GM19043 (cell line): ENCODE data around the gene RFX7.

Experiments
- ATAC-seq: cut with Tn5 transposase; IDR thresholded peaks from one replicate; pipeline ENCODE4 v1.9.1; 2021; ENCODE audit warnings: low read depth; ENCODE audit not compliant: unreplicated experiment

Gene RFX7

DNA sequence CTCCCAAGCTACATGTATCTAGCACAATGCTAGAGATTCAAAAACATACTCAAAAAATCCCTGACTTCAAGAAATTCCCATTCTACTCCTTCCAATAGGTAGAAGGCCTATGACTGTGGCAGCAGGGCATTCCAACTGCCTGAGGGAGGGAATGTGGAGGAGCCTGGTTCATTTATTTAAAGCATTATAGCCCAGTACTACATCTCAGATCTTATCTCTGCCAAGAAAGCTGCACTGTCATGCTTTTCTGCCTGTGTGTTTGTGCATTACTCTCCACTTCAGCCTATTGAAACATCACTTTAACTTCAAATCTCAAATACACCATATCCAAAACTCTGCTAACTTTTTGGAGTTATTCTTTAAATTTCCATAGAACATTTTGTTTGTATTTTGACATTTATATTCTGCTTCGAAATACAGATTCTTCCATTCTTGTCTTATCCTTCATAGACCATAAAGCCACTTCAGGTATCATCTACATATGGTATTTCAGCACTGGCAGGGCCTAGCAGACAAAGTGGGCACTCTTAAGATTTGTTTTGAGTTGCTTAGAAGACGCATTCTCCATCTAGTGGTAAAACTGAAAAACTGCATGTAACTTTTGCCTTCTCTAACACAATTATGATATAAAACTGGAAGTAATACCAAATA, 191.2 kb downstream of the RFX7 start:
- peak; percentile 55 for ATAC-seq

DNA sequence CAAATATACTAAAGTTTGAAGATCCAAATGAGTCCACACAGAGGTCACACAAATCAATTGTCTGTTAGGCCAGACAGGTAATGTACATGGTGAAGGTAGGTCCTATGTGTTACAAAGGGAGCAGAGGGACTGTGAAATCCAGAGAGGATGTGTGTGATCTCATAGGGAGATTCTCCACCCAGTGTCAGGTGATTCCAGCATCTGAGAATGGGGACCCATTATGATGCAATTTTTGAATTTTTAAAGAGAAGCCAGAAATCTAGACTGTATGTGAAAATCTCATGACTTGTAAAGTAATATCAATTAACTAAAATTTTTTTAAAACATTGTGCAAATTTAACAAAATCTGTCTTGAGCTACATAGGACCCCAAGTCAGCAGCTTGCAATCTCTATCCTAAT, 192.0 kb downstream of the RFX7 start:
- no peak for ATAC-seq

DNA sequence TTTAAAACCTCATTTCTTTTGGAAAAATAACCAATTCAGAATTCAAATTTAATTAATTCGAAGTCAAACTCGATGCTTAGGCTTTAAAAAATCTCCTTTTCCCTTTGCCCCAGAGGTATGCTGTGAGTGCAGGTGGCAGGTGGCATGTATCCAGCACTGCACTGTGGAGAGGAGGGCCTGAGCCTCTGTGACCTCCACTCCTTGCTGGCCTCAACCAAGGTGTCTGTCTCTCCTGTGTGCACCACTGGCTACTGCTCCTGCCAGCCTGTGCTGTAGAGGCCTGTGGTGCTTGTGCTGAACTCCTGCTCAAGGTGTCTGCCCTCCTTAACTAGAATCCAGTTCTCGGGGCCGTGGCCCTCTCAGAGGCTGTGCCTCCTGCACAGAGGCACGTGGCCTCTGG, 194.1 kb downstream of the RFX7 start:
- ATAC-seq, result no peak

DNA sequence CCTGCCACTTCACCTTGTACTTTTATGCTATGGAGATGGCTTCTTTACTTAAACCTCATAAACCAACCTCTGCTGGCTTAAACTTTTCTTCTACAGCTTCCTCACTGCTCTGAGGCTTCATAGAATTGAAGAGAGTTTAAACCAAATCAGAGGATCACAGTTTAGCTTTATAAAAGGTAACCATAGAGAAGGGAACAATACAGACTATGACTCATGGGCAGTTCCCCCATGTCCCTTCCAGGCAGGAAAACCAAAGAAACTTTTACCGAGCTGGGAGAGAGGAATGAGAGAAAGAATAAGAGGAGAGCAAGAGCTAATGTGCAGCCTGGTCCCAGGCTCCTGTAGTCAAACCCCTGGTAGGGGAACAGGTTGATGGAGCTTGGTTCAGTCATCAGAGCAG, 196.3 kb downstream of the RFX7 start:
- no peak for ATAC-seq

DNA sequence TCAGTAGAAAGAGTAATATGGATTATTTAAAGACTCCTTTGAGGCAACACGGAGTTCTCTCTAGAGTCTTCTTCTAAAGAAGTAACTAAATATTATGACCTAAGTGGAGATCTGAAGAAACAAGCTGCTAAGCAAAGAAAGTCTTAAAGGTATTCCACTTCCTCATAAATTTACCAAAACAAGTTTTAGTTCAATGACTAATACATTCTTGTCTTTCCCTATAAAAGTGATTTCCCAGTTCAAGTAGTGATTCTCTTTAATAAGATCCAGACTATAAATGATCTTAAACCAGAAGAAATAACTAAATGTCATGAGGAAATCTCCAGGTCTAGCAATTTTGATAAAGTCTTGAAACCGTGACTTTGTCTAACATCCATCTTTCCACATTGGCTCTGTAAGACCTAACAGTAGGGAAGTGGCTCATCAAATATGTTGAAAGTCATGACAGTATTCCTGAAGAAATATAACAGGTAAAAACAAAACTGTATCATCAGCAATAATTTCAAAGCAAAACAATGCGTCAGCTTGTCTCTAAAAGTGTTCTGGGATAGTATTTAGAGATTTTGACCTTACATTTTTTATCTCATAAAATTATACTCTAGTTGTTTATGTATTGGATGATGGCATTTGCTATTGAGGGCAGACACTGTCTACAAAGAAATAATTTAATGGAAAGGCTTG, 198.5 kb downstream of the RFX7 start:
- no peak for ATAC-seq

DNA sequence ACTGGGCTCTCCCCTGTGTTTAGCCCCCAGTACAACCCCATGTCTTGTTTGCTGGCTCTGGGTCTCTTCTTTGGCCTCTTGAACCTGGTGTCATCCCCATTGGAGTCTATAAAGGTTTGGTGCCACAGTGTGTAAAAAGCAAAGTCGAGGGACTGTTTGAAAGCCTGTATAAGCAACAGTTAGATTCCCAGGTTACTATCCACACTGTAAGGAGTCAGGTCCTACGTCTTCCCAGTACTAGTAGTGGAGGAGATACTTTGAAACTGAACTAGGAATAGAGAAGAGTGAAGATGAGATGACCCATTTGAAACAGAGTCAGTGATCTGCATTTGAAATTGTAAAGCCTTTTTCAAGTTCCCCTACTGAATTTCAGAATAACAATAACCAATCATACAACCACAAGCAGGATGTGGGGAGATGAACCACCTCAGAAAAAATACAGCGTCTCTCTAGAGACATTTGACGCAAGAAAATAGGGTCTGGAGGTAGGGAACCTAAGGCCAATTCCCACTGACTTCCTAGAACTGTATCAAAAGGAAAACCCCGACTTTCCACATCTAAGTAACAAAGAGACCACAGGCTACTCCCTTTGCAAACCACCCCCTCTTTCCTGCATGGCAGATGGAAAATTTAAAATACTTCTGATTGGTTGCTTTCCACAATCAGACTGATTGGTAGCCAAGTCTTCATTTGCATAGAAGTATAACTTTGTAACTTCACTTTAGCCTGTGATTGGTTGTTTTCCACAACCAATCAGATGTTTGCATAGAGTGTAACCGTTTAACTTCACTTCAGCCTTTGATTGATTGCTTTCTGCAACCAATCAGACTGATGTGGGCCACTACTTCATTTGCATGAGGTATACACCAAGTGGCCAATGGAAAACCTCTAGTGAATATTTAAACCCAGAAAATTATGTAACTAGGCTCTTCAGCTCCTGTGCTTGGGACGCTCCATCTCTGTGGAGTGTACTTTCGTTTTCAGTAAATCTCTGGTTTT, 200.4 kb downstream of the RFX7 start:
- ATAC-seq, result no peak

DNA sequence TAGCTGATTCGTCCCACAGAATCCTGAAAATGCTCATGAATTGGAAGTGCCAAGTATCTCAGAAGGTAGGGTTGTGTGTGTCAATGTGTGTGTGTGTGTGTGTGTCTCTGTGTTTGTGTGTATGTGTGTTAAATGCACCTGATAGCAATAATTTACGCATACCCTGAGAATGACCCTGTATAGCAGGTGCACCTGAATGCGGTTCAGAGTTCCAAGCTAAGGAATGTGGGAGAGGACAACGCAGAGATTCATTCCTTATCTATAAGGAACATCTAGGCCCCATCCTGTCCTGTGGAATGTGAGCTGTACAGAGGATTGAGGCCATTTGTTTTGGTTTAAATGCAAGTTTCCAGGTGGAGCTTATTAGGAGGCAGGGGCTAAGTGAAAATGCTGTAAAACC, 201.2 kb downstream of the RFX7 start:
- ATAC-seq, result no peak

DNA sequence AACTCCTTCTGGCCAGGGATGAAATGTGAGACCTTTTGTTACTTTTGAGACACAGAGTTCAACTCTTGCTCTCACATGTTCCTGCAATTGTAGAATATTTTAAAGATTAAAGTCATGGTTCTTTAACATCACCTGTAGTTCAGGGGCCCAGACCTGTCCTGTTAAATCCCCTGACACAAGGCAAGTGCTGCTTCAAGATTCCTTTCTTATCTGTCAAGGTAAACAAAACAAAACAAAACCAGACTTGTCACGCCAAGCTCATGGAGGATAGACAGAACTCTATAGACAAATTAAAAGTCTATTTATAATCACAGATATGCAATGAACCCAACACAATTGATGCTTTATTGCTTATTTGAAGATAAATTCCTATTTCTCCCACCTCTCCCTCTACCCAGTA, 201.6 kb downstream of the RFX7 start:
- no peak for ATAC-seq

DNA sequence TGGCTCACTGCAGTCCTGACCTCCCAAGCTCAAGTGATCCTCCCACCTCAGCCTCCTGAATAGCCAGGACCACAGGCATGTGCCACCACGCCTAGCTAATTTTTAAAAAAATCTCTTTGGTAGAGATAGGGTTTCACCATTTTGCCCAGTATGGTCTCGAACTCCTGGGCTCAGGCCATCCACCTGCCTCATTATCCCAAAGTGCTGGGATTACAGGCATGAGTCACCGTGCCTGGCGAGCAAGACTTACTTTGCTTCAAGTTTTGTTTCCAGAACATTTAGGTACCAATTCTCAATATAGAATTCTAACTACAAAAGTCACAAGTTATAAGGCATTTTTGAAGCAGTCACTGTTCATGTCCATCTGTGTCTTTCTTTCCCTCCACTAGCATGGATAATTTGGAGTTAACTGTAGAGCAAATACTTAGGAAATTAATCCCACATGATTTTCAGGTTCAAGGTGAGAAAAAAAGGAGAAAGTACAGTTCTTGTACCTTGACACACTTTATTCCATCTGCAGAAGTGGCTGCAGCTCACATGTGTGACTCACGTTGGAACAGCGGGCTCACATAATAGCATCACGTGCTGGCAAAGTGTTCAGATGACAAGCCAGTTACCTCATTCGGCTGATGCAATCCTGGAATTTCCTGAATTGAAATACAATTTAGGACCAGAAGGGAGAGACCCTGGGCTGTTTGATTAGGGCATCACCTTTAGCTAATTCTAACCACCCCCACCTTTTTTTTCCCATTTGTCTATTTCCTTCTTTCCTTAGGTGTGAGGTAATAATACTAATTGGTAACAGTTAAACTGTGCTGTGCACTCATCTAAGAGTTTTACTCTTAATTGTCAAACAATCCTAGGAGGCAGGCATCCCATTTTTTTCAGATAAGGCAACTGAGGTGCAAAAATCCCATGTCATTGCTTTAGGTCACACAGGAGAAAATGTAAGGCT, 203.3 kb downstream of the RFX7 start:
- no peak for ATAC-seq

DNA sequence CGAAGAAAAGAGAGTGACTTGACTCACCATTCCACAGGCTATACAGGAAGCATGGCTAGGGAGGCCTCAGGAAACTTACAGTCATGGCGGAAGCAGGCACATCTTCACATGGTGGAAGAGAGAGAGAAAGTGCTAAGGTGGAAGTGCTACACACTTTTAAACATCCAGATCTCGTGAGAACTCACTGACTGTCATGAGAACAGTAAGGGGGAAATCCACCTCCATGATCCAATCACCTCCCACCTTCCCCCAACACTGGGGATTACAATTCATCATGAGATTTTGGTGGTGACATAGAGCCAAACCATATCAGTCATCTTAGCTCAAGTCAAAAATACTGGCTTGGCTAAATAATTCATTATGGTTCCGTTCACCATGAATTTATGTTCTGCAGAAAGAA, 205.0 kb downstream of the RFX7 start:
- no peak for ATAC-seq

DNA sequence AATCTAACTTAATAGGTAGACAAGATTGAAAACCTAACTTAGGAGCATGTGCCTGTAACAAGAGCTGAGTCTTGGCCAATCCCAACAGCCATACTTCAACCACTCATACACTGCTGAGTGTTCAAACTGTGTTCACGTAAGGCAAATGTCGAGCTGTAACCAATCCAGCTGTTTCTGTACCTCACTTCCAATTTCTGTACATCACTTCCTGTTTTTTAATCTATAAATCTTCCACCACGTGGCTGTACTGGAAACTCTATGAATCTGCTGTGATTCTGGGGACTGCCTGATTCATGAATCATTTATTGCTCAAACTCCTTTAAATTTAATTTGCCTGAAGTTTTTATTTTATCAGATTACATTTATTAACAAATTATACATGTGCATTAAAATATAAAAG, 205.7 kb downstream of the RFX7 start:
- no peak for ATAC-seq
